HK-2 (cell line): ENCODE results near the gene FBH1.
A peak's percentile ranks its signal among the peaks of the same experiment; 100 is the strongest.
"Not testable (repeated sequence)": the region's sequence is repeated elsewhere in the genome, so short reads cannot be mapped to it uniquely, and the experiment has no call there.

Source experiments
- DNase-seq: peaks from one replicate; pipeline ENCODE4 v3.0.0-alpha.2; 2018; ENCODE audit not compliant: unreplicated experiment

FBH1 gene

GRCh38 chr10:5959581-5960069 is 69.6 kb downstream of the FBH1 start:
- DNase-seq = no peak

- DNase-seq = no peak
These were observed 70.3 kb downstream of the FBH1 start for GRCh38 chr10:5960070-5960972.

- not testable (repeated sequence) for DNase-seq
These were observed 70.9 kb downstream of the FBH1 start for GRCh38 chr10:5960973-5961275.

- DNase-seq = no peak
These were observed 71.5 kb downstream of the FBH1 start for GRCh38 chr10:5961405-5962100.

GRCh38 chr10:5962358-5962940 is 72.4 kb downstream of the FBH1 start:
- DNase-seq = not testable (repeated sequence)

- no peak for DNase-seq
These were observed 73.0 kb downstream of the FBH1 start for GRCh38 chr10:5963071-5963470.

- DNase-seq = no peak
These were observed 73.5 kb downstream of the FBH1 start for GRCh38 chr10:5963591-5963990.

- DNase-seq = no peak
These were observed 74.7 kb downstream of the FBH1 start for GRCh38 chr10:5964736-5965135.

- no peak for DNase-seq
These were observed 75.2 kb downstream of the FBH1 start for GRCh38 chr10:5965266-5965665.

- DNase-seq = no peak
These were observed 78.1 kb downstream of the FBH1 start for GRCh38 chr10:5968037-5968680.

- DNase-seq = no peak
These were observed 78.8 kb downstream of the FBH1 start for GRCh38 chr10:5968681-5969453.

- DNase-seq = no peak
These were observed 80.0 kb downstream of the FBH1 start for GRCh38 chr10:5970066-5970465.

GRCh38 chr10:5970527-5970926 is 80.5 kb downstream of the FBH1 start:
- DNase-seq = no peak

GRCh38 chr10:5971315-5971832 is 81.3 kb downstream of the FBH1 start:
- no peak for DNase-seq

GRCh38 chr10:5971886-5972285 is 81.8 kb downstream of the FBH1 start:
- no peak for DNase-seq

- no peak for DNase-seq
These were observed 83.0 kb downstream of the FBH1 start for GRCh38 chr10:5973069-5973468.

- DNase-seq = no peak
These were observed 85.8 kb downstream of the FBH1 start for GRCh38 chr10:5975641-5976473.

GRCh38 chr10:5976512-5977470 is 86.7 kb downstream of the FBH1 start:
- peak; percentile 16 for DNase-seq
